Neural progenitor cell (in vitro differentiated cells): ENCODE measurements around the gene ATP8A1. TPM values are rescaled to one million over a fixed set of nuclear protein-coding genes. Genes with fewer than 3 reads are reported as not detected.
"Not testable (repeated sequence)": the region's sequence is repeated elsewhere in the genome, so short reads cannot be mapped to it uniquely, and the experiment has no call there.

ENCODE experiments used
- DNase-seq: peaks from one replicate; pipeline ENCODE4 v3.0.0-alpha.2; 2016; ENCODE audit warnings: low spot score
- H2AFZ ChIP-seq: fragments of 200-600 bp; sonication (generic); replicated peaks from 2 replicates; pipeline ENCODE4 v1.6.1; 2016; ENCODE audit warnings: antibody characterized with exemption
- H3F3A ChIP-seq: fragments of 200-600 bp; sonication (generic); 2 replicates; pipeline ENCODE4 v1.6.1; 2016; ENCODE audit warnings: antibody characterized with exemption, low read depth
- H3K27ac ChIP-seq: fragments of 200-600 bp; sonication (generic); 2 replicates; pipeline ENCODE4 v1.5.1; 2016; ENCODE audit warnings: mild to moderate bottlenecking
- H3K27me3 ChIP-seq: fragments of 200-600 bp; sonication (generic); 2 replicates; pipeline ENCODE4 v1.6.1; 2016; ENCODE audit warnings: mild to moderate bottlenecking, moderate library complexity
- H3K36me3 ChIP-seq: fragments of 200-600 bp; sonication (generic); 2 replicates; pipeline ENCODE4 v1.5.1; 2016
- H3K4me1 ChIP-seq: fragments of 200-600 bp; sonication (generic); 2 replicates; pipeline ENCODE4 v1.6.1; 2016; ENCODE audit warnings: mixed run types
- H3K4me2 ChIP-seq: fragments of 200-600 bp; sonication (generic); 2 replicates; pipeline ENCODE4 v1.6.1; 2016
- H3K4me3 ChIP-seq: fragments of 200-600 bp; sonication (generic); 2 replicates; pipeline ENCODE4 v1.5.1; 2016
- H3K79me2 ChIP-seq: fragments of 200-600 bp; sonication (generic); 2 replicates; pipeline ENCODE4 v1.6.1; 2016; ENCODE audit warnings: low read depth
- H3K9ac ChIP-seq: fragments of 200-600 bp; sonication (generic); 2 replicates; pipeline ENCODE4 v1.6.1; 2016
- H3K9me3 ChIP-seq: fragments of 200-600 bp; sonication (generic); 2 replicates; pipeline ENCODE4 v1.5.1; 2016; ENCODE audit warnings: low read depth
- H4K20me1 ChIP-seq: fragments of 200-600 bp; sonication (generic); 2 replicates; pipeline ENCODE4 v1.6.1; 2016; ENCODE audit warnings: low read depth
- H3K27ac Mint-ChIP-seq: 3 replicates; pipeline ENCODE4 v1.8.0; 2021; ENCODE audit warnings: mixed read lengths
- H3K27me3 Mint-ChIP-seq: 2 replicates; pipeline ENCODE4 v1.8.0; 2022; ENCODE audit warnings: low read depth, mild to moderate bottlenecking, inconsistent platforms, moderate library complexity, mixed read lengths; ENCODE audit not compliant: insufficient read depth
- H3K36me3 Mint-ChIP-seq: 3 replicates; pipeline ENCODE4 v1.8.0; 2021; ENCODE audit warnings: mixed read lengths
- H3K4me1 Mint-ChIP-seq: 3 replicates; pipeline ENCODE4 v1.8.0; 2021; ENCODE audit warnings: mixed read lengths
- H3K4me3 Mint-ChIP-seq: 3 replicates; pipeline ENCODE4 v1.8.0; 2021; ENCODE audit warnings: mild to moderate bottlenecking, moderate library complexity, mixed read lengths
- H3K9me3 Mint-ChIP-seq: 3 replicates; pipeline ENCODE4 v1.8.0; 2020; ENCODE audit warnings: mixed read lengths
- EZH2 ChIP-seq: fragments of 200-600 bp; sonication (generic); IDR thresholded peaks from 2 replicates; pipeline ENCODE4 v1.6.1; 2017; ENCODE audit warnings: antibody characterized with exemption, mild to moderate bottlenecking, moderate library complexity
- EZH2phosphoT487 ChIP-seq: fragments of 200-600 bp; sonication (generic); IDR thresholded peaks from 2 replicates; pipeline ENCODE4 v1.6.1; 2017; ENCODE audit warnings: antibody characterized with exemption
- total RNA-seq: library from RNA; depleted of rRNA; stranded (reverse); fragments of >200 nt; gene quantifications from 2 replicates; pipeline ENCODE4 v1.2.3, GENCODE V29; 2015; ENCODE audit warnings: low replicate concordance
- TF ChIP-seq, protein P1 (sequence below): fragments of 200-600 bp; sonication (generic); IDR thresholded peaks from 2 replicates; pipeline ENCODE4 v1.5.1; 2017; ENCODE audit warnings: antibody characterized with exemption, mild to moderate bottlenecking

ATP8A1 gene
- total RNA-seq, 1 donor from 2014 or later = 46.1 TPM

DNA sequence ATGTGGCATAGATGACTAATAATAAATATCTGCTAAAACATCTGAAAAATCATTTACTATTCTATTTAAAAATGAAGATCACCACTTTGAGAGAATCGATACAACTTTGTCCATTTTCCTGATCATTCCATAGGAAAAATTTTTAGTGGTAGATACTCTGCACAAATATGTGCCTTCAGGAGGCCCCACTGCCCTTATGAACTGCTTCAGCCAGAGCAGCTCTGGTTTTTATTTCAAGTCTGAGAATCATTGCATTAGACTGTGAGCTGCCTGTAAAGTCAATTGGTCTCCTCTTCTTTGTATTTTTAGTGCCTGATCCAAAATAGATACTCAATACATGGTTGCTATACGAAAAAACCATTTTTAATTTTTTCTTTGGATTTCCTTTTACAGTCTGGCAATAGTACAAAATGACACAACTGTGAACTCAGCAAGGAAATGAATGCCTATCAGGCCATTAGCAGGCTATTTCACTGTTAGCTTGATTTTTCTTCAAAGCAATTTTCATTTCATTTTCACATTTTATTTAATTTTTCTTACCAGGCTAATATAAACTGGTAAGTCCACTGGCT, 190.5 kb downstream of the ATP8A1 start:
- Histone ChIP-seq H2AFZ (no peak overlapping the region), H4K20me1 (no peaks in the 10 kb centered on the region), H3K4me2 (no peak overlapping the region), H3K4me3 (no peak overlapping the region), H3K27me3 (no peaks in the 10 kb centered on the region), H3K4me1 (peaks cover 6% of the 10 kb centered on the region), H3K27ac (no peak overlapping the region), H3K9me3 (no peaks in the 10 kb centered on the region), H3K79me2 (no peaks in the 10 kb centered on the region), H3K36me3 (no peaks in the 10 kb centered on the region), H3K9ac (no peak overlapping the region), H3F3A (no peaks in the 10 kb centered on the region)
- H3K27me3 Mint-ChIP-seq = peaks cover 8% of the 10 kb centered on the region
- H3K36me3 Mint-ChIP-seq = peaks cover 15% of the 10 kb centered on the region
- no peak overlapping the region for H3K27ac Mint-ChIP-seq
- no peak for DNase-seq
- H3K4me1 Mint-ChIP-seq = peaks cover 7% of the 10 kb centered on the region
- H3K4me3 Mint-ChIP-seq = no peak overlapping the region
- TF ChIP-seq EZH2phosphoT487 = no peak
- no peak for TF ChIP-seq EZH2
- TF ChIP-seq, protein P1, sequence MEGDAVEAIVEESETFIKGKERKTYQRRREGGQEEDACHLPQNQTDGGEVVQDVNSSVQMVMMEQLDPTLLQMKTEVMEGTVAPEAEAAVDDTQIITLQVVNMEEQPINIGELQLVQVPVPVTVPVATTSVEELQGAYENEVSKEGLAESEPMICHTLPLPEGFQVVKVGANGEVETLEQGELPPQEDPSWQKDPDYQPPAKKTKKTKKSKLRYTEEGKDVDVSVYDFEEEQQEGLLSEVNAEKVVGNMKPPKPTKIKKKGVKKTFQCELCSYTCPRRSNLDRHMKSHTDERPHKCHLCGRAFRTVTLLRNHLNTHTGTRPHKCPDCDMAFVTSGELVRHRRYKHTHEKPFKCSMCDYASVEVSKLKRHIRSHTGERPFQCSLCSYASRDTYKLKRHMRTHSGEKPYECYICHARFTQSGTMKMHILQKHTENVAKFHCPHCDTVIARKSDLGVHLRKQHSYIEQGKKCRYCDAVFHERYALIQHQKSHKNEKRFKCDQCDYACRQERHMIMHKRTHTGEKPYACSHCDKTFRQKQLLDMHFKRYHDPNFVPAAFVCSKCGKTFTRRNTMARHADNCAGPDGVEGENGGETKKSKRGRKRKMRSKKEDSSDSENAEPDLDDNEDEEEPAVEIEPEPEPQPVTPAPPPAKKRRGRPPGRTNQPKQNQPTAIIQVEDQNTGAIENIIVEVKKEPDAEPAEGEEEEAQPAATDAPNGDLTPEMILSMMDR = no peak
- peaks cover 6% of the 10 kb centered on the region for H3K9me3 Mint-ChIP-seq

DNA sequence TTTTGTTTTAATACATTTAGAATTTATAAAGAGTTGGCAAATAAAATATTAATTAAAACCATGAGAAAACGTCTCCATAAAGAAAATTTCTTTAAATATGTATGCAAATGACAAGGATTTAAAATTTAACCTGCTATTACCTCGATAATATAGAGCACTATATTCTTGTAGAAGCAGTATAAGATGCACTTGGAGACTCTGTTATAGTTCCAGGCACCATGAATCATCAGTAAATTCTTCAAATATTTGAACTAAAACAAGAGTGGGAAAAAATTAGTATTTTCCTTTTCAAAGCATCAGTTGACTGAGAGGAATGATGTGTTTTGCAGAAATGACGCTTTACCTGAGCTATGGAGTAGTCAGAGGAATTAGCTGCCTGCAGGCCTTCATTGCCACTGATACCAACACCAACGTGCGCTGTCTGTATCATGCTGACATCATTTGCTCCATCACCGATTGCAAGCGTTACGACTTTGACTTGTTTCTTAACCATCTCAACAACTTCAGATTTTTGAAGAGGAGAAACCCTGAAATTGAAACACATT, 192.3 kb downstream of the ATP8A1 start:
- H3K36me3 Mint-ChIP-seq = peaks cover 22% of the 10 kb centered on the region
- no peak overlapping the region for H3K27ac ChIP-seq
- no peaks in the 10 kb centered on the region for H3K36me3 ChIP-seq
- peaks cover 7% of the 10 kb centered on the region for H3K4me1 Mint-ChIP-seq
- no peak overlapping the region for H3K4me3 ChIP-seq
- peaks cover 10% of the 10 kb centered on the region for H3K27me3 Mint-ChIP-seq
- TF ChIP-seq EZH2phosphoT487 (no peak), EZH2 (no peak)
- TF ChIP-seq, protein P1 = no peak
- no peak overlapping the region for H2AFZ ChIP-seq
- no peak overlapping the region for H3K4me3 Mint-ChIP-seq
- H3F3A ChIP-seq = no peaks in the 10 kb centered on the region
- H3K79me2 ChIP-seq = no peaks in the 10 kb centered on the region
- peaks cover 6% of the 10 kb centered on the region for H3K4me1 ChIP-seq
- no peaks in the 10 kb centered on the region for H3K9me3 ChIP-seq
- DNase-seq = no peak
- H3K9me3 Mint-ChIP-seq = peaks cover 9% of the 10 kb centered on the region
- no peak overlapping the region for H3K4me2 ChIP-seq
- no peaks in the 10 kb centered on the region for H4K20me1 ChIP-seq
- H3K27ac Mint-ChIP-seq = no peak overlapping the region
- H3K27me3 ChIP-seq = no peaks in the 10 kb centered on the region
- H3K9ac ChIP-seq = no peak overlapping the region

DNA sequence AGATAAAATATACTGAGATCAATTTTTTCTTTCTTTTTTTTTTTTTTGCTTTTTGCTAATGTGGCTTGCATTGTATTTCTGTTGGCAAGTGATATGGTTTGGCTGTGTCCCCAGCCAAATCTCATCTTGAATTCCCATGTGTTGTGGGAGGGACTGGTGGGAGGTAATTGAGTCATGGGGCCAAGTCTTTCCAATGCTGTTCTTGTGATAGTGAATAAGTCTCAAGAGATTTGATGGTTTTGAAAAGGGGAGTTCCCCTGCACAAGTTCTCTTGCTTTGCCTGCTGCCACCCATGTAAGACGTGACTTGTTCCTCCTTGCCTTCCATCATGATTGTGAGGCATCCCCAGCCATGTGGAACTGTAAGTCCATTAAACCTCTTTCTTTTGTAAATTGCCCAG, 195.7 kb downstream of the ATP8A1 start:
- not testable (repeated sequence) for H2AFZ ChIP-seq, H3F3A ChIP-seq, H4K20me1 ChIP-seq, H3K4me3 ChIP-seq, DNase-seq, H3K36me3 ChIP-seq, H3K4me2 ChIP-seq, H3K4me3 Mint-ChIP-seq, H3K27me3 ChIP-seq, H3K9ac ChIP-seq, H3K9me3 Mint-ChIP-seq, H3K4me1 ChIP-seq, H3K79me2 ChIP-seq, H3K27ac ChIP-seq, H3K27ac Mint-ChIP-seq, H3K9me3 ChIP-seq
- peaks cover 13% of the 10 kb centered on the region for H3K27me3 Mint-ChIP-seq
- peaks cover 21% of the 10 kb centered on the region for H3K4me1 Mint-ChIP-seq
- peaks cover 20% of the 10 kb centered on the region for H3K36me3 Mint-ChIP-seq

DNA sequence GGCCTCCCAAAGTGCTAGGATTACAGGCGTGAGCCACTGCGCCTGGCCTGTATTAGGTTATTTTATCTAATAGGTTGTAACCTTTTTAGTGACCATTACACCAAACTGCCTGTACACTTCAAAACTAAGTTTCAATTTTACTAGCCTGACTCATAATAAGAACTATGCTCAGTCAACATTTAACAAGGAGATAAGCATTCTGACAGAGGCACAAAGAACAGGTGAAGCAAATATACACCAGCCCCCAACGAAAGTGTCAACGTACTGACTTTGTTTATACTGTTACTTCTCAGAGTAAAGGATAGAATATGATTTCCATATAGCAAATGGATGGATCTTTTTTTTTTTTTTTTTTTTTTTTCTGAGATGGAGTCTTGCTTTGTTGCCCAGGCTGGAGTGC, 196.9 kb downstream of the ATP8A1 start:
- no peaks in the 10 kb centered on the region for H3F3A ChIP-seq
- peaks cover 21% of the 10 kb centered on the region for H3K4me1 Mint-ChIP-seq
- no peaks in the 10 kb centered on the region for H3K27me3 ChIP-seq

More for the DNA sequence above, 196.9 kb downstream of the ATP8A1 start:
- peaks cover 15% of the 10 kb centered on the region for H3K27me3 Mint-ChIP-seq
- TF ChIP-seq, protein P1 = no peak
- TF ChIP-seq EZH2 (no peak), EZH2phosphoT487 (no peak)
- Histone ChIP-seq H3K9me3 (no peaks in the 10 kb centered on the region), H2AFZ (no peak overlapping the region), H3K79me2 (no peaks in the 10 kb centered on the region), H3K27ac (no peak overlapping the region), H4K20me1 (no peaks in the 10 kb centered on the region), H3K36me3 (no peaks in the 10 kb centered on the region), H3K9ac (no peak overlapping the region), H3K4me1 (no peaks in the 10 kb centered on the region), H3K4me3 (no peak overlapping the region), H3K4me2 (no peak overlapping the region)
- H3K27ac Mint-ChIP-seq = no peak overlapping the region
- DNase-seq = no peak
- H3K4me3 Mint-ChIP-seq = no peak overlapping the region
- H3K9me3 Mint-ChIP-seq = peaks cover 9% of the 10 kb centered on the region
- H3K36me3 Mint-ChIP-seq = peaks cover 20% of the 10 kb centered on the region
